SK-MEL-5 (cell line): ENCODE results near the gene LRIG3. TPM values are rescaled to one million over a fixed set of nuclear protein-coding genes. Genes with fewer than 3 reads are reported as not detected.
A peak's percentile ranks its signal among the peaks of the same experiment; 100 is the strongest.

ENCODE experiments used
- DNase-seq: peaks from one replicate; pipeline ENCODE4 v3.0.0-alpha.2; 2016; ENCODE audit warnings: low read depth, low spot score
- in situ Hi-C: cut with HindIII; loops from 2 replicates; pipeline ENCODE4 v1.10.0; 2016; ENCODE audit warnings: low sequenced_read_pairs, high pct_unique_total_duplicates, low pct_unique_long_range_greater_than_20kb
- total RNA-seq: library from RNA; depleted of rRNA; stranded (reverse); fragments of >200 nt; shearing (Covaris generic); gene quantifications from 2 replicates; pipeline ENCODE4 v1.2.3, GENCODE V29; 2014

Gene LRIG3
- total RNA-seq, 1 experiment from 2014 or later = 8.9 TPM

- no peak for DNase-seq
- in situ Hi-C loops = no loop called here
These were observed 18.1 kb upstream of the LRIG3 start for GRCh38 chr12:58938440-58938839.

- DNase-seq = no peak
These were observed 14.2 kb upstream of the LRIG3 start for GRCh38 chr12:58934528-58934927.

GRCh38 chr12:58932806-58933681, 12.7 kb upstream of the LRIG3 start:
- in situ Hi-C loops = no loop called here
- no peak for DNase-seq

More at GRCh38 chr12:58934528-58934927, 14.2 kb upstream of the LRIG3 start:
- in situ Hi-C loops = no loop called here

GRCh38 chr12:58931518-58931917, 11.2 kb upstream of the LRIG3 start:
- in situ Hi-C loops = no loop called here
- DNase-seq = peak; percentile 65

- in situ Hi-C loops = no loop called here
- no peak for DNase-seq
These were observed 10.5 kb upstream of the LRIG3 start for GRCh38 chr12:58930770-58931324.

GRCh38 chr12:58927120-58927519, 6.8 kb upstream of the LRIG3 start:
- in situ Hi-C loops = no loop called here
- DNase-seq = no peak

- in situ Hi-C loops = no loop called here
- DNase-seq = no peak
These were observed 6.3 kb upstream of the LRIG3 start for GRCh38 chr12:58926586-58926985.

GRCh38 chr12:58925751-58926150, 5.4 kb upstream of the LRIG3 start:
- DNase-seq = no peak
- in situ Hi-C loops = no loop called here

- in situ Hi-C loops = no loop called here
- DNase-seq = no peak
These were observed 4.9 kb upstream of the LRIG3 start for GRCh38 chr12:58925111-58925611.

- DNase-seq = no peak
- in situ Hi-C loops = no loop called here
These were observed 4.3 kb upstream of the LRIG3 start for GRCh38 chr12:58924652-58925051.

- in situ Hi-C loops = no loop called here
- DNase-seq = no peak
These were observed 3.5 kb upstream of the LRIG3 start for GRCh38 chr12:58923781-58924180.

GRCh38 chr12:58922849-58923248, 2.5 kb upstream of the LRIG3 start:
- DNase-seq = no peak
- in situ Hi-C loops = no loop called here

- in situ Hi-C loops = no loop called here
- no peak for DNase-seq
These were observed 907 bp upstream of the LRIG3 start for GRCh38 chr12:58920961-58921861.

GRCh38 chr12:58919231-58920101, 838 bp downstream of the LRIG3 start:
- in situ Hi-C loops = no loop called here
- peak; percentile 53 for DNase-seq

GRCh38 chr12:58918469-58918844, 1.8 kb downstream of the LRIG3 start:
- in situ Hi-C loops = no loop called here
- peak; percentile 17 for DNase-seq

GRCh38 chr12:58917699-58918468, 2.4 kb downstream of the LRIG3 start:
- DNase-seq = no peak
- in situ Hi-C loops = no loop called here
